Effector memory CD4-positive, alpha-beta T cell (primary cell): ENCODE results near the gene PATE1.
"Not testable (repeated sequence)": the region's sequence is repeated elsewhere in the genome, so short reads cannot be mapped to it uniquely, and the experiment has no call there.

ENCODE experiments used
- DNase-seq, 3 donors: peaks; one replicate each; pipeline ENCODE4 v3.0.0-alpha.2; 2020
- H3K27ac ChIP-seq: 2 replicates; pipeline ENCODE4 v1.7.0; 2013; ENCODE audit warnings: mild to moderate bottlenecking, low read length, moderate library complexity; ENCODE audit not compliant: insufficient read depth, poor library complexity, severe bottlenecking
- H3K27me3 ChIP-seq: replicated peaks from 2 replicates; pipeline ENCODE4 v1.7.0; 2013; ENCODE audit warnings: mild to moderate bottlenecking, low read length; ENCODE audit not compliant: insufficient read depth, control insufficient read depth, poor library complexity, severe bottlenecking
- H3K36me3 ChIP-seq: 2 replicates; pipeline ENCODE4 v1.7.0; 2013; ENCODE audit warnings: mild to moderate bottlenecking, low read length, moderate library complexity; ENCODE audit not compliant: control insufficient read depth, insufficient read depth
- H3K4me1 ChIP-seq: 2 replicates; pipeline ENCODE4 v1.7.0; 2013; ENCODE audit warnings: low read length, mild to moderate bottlenecking; ENCODE audit not compliant: control insufficient read depth, insufficient read depth, poor library complexity, severe bottlenecking
- H3K4me3 ChIP-seq: 2 replicates; pipeline ENCODE4 v1.7.0; 2013; ENCODE audit warnings: low read length, low read depth, mild to moderate bottlenecking; ENCODE audit not compliant: insufficient read depth, poor library complexity, severe bottlenecking
- H3K9me3 ChIP-seq: 2 replicates; pipeline ENCODE4 v1.7.0; 2013; ENCODE audit warnings: mild to moderate bottlenecking, low read length, moderate library complexity; ENCODE audit not compliant: control insufficient read depth
- total RNA-seq, 3 donors: gene quantifications; one replicate each; lab custom pipeline; 2026; lab: John Stamatoyannopoulos, UW

PATE1 gene
- total RNA-seq = 0 to 0.19 (median 0) reads per million in 3 donors

- no peak for DNase-seq
- Histone ChIP-seq H3K27ac (no peak within 1 kb of the TSS), H3K4me1 (no peaks in the 10 kb centered on the region), H3K36me3 (no peaks in the 10 kb centered on the region), H3K9me3 (no peaks in the 10 kb centered on the region), H3K27me3 (peaks cover 7% of the 10 kb centered on the region), H3K4me3 (no peak within 1 kb of the TSS)
Measured at GRCh38 chr11:125745979-125746378, at the start of gene PATE1. PATE1 (plus strand) TSS chr11:125746279; CDS start chr11:125746305, 26 bp downstream.

DNA sequence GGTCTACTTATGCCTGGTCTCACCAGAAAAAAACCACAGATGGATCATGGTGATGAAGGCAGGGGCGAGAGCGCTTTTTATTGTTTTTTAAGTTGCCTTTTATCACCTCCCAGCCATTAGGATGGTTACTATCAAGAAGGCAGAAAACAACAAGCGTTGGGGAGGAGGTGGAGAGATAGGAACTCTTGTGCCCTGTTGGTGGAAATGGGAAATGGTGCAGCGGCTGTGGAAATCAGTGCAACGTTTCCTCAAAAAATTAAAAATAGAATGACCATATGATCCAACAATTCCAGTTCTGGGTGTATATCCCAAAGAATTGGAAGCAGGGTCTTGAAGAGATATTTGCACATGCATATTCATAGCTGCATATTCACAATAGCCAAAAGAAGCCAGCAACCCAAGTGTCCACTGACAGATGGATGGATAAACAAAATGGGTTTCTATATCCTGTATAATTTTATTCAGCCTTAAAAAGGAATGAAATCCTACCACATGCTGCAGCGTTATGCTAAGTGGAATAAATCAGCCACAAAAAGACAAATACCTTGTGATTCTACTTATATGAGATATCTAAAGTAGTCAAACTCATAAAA lies 45.0 kb upstream of the PATE1 start:
- Histone ChIP-seq H3K4me3 (no peak overlapping the region), H3K9me3 (no peaks in the 10 kb centered on the region), H3K4me1 (no peaks in the 10 kb centered on the region), H3K27me3 (no peaks in the 10 kb centered on the region), H3K27ac (no peak overlapping the region), H3K36me3 (no peaks in the 10 kb centered on the region)
- no peak for DNase-seq

GRCh38 chr11:125701858-125702621 lies 44.0 kb upstream of the PATE1 start:
- no peaks in the 10 kb centered on the region for H3K27me3 ChIP-seq
- H3K4me3 ChIP-seq = no peak overlapping the region
- no peaks in the 10 kb centered on the region for H3K9me3 ChIP-seq
- H3K27ac ChIP-seq = no peak overlapping the region
- no peaks in the 10 kb centered on the region for H3K36me3 ChIP-seq
- DNase-seq = no peak
- no peaks in the 10 kb centered on the region for H3K4me1 ChIP-seq

GRCh38 chr11:125704686-125705085 lies 41.4 kb upstream of the PATE1 start:
- H3K27me3 ChIP-seq, H3K9me3 ChIP-seq, H3K4me3 ChIP-seq, H3K36me3 ChIP-seq, H3K4me1 ChIP-seq, H3K27ac ChIP-seq, DNase-seq: not testable (repeated sequence)

GRCh38 chr11:125720781-125721180 lies 25.3 kb upstream of the PATE1 start:
- Histone ChIP-seq H3K36me3 (no peaks in the 10 kb centered on the region), H3K4me1 (no peaks in the 10 kb centered on the region), H3K4me3 (no peak overlapping the region), H3K27me3 (peaks cover 3% of the 10 kb centered on the region), H3K27ac (no peak overlapping the region), H3K9me3 (no peaks in the 10 kb centered on the region)
- DNase-seq = no peak

DNA sequence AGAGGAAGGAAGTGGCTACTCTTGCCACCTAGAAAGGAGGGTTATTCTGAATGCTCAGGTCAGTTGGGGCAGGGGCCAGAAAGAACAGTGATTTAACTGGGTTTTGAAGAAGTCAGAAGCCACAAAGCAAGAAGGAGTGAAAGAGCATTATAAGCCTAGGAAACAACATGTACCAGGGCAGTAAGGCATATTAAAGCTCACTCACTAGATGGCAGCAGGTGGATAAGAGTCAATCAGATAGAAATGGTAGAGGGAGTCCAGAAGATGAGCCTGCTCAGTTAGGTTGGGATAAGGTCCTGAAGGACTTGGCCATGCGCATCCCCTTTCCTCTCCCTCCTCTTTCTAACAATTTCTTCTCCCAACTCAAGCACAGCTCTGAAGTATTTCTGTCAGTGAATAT lies 22.0 kb upstream of the PATE1 start:
- no peak for DNase-seq
- Histone ChIP-seq H3K27me3 (peaks cover 3% of the 10 kb centered on the region), H3K4me3 (no peak overlapping the region), H3K36me3 (no peaks in the 10 kb centered on the region), H3K9me3 (no peaks in the 10 kb centered on the region), H3K4me1 (no peaks in the 10 kb centered on the region), H3K27ac (no peak overlapping the region)

- Histone ChIP-seq H3K36me3 (no peaks in the 10 kb centered on the region), H3K4me3 (no peak overlapping the region), H3K4me1 (no peaks in the 10 kb centered on the region), H3K27me3 (no peaks in the 10 kb centered on the region), H3K9me3 (no peaks in the 10 kb centered on the region), H3K27ac (no peak overlapping the region)
- no peak for DNase-seq
Measured at GRCh38 chr11:125728969-125729368, 17.1 kb upstream of the PATE1 start.

GRCh38 chr11:125740617-125741016 lies 5.5 kb upstream of the PATE1 start:
- DNase-seq = no peak
- Histone ChIP-seq H3K9me3 (peaks cover 3% of the 10 kb centered on the region), H3K4me3 (no peak overlapping the region), H3K27me3 (no peaks in the 10 kb centered on the region), H3K27ac (no peak overlapping the region), H3K36me3 (no peaks in the 10 kb centered on the region), H3K4me1 (no peaks in the 10 kb centered on the region)

DNA sequence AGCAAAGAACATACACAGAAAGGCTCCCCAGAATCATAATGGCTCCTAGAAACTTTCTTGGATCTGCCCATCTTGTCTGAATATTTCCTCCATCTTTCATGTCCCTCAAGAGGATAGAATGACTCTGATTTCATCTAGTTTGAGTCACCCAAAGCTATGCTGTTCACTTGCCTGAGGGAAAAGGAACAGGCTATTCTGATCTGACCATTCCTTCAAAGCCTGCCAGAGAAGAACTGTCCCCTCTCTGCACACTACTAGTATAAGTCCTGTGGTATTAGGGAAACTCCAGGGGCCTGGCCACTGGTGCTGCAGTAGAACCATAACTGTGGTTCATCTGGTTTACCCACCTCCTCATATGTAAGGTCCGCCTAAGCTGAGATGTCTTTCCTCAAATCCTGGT lies 2.4 kb upstream of the PATE1 start:
- Histone ChIP-seq H3K9me3 (no peaks in the 10 kb centered on the region), H3K27ac (no peak overlapping the region)

DNA sequence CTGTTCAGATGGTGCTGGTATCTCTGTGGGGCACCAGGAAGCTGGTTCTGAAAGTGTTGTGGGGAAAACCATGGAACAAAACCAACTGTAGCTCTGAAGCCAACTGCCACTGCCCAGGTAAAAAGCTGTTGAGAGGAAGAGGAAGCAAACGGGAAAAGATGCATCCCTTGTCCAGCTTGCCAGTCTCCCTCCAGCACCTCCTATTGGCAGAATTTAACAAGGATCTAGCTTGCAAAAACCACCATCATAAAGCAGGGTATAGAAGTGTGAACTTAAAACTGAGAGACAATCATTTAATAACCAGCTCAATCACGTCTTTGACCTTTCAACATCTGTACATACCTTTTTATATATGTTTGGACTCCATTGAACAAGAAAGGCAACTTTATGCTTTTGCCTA lies 4.5 kb downstream of the PATE1 start:
- H3K9me3 ChIP-seq = no peaks in the 10 kb centered on the region
- H3K36me3 ChIP-seq = no peaks in the 10 kb centered on the region
- H3K27me3 ChIP-seq = peaks cover 7% of the 10 kb centered on the region
- no peaks in the 10 kb centered on the region for H3K4me1 ChIP-seq
- no peak for DNase-seq
- no peak overlapping the region for H3K27ac ChIP-seq
- H3K4me3 ChIP-seq = no peak overlapping the region

More for the DNA sequence above, 2.4 kb upstream of the PATE1 start:
- Histone ChIP-seq H3K4me3 (no peak overlapping the region), H3K4me1 (no peaks in the 10 kb centered on the region), H3K27me3 (peaks cover 7% of the 10 kb centered on the region), H3K36me3 (no peaks in the 10 kb centered on the region)
- no peak for DNase-seq
